Measurements from ENCODE around the gene PDCD10.

The PDCD10 gene

DNA sequence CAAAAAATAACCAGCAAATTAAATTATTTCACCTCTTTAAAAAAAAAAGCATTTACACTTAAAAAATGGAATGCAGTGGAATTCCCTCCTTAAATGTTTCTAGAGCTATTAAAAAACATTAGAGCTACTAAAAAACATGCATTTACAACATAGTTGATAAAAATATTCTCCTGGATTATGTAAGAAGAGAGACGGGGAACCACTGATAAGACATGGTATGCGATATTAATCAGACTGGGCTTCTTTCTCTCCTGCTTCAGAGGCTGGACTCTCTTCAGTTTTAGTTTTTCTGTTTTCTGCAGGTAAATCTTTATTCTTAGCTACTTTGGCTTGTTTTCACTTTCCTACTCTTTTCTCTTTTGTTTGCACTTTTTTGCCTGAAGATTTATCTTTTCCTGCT, 40.6 kb downstream of the PDCD10 start:
- H3K4me3 ChIP-seq (ENCODE audit: low read depth, low read length): no peak overlapping the region
- no peak for DNase-seq (ENCODE audit: low read depth)
- TF ChIP-seq, protein P1, sequence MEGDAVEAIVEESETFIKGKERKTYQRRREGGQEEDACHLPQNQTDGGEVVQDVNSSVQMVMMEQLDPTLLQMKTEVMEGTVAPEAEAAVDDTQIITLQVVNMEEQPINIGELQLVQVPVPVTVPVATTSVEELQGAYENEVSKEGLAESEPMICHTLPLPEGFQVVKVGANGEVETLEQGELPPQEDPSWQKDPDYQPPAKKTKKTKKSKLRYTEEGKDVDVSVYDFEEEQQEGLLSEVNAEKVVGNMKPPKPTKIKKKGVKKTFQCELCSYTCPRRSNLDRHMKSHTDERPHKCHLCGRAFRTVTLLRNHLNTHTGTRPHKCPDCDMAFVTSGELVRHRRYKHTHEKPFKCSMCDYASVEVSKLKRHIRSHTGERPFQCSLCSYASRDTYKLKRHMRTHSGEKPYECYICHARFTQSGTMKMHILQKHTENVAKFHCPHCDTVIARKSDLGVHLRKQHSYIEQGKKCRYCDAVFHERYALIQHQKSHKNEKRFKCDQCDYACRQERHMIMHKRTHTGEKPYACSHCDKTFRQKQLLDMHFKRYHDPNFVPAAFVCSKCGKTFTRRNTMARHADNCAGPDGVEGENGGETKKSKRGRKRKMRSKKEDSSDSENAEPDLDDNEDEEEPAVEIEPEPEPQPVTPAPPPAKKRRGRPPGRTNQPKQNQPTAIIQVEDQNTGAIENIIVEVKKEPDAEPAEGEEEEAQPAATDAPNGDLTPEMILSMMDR (IDR thresholded peaks at IDR 0.05; ENCODE audit: low read depth, low read length, missing control alignments): no peak

DNA sequence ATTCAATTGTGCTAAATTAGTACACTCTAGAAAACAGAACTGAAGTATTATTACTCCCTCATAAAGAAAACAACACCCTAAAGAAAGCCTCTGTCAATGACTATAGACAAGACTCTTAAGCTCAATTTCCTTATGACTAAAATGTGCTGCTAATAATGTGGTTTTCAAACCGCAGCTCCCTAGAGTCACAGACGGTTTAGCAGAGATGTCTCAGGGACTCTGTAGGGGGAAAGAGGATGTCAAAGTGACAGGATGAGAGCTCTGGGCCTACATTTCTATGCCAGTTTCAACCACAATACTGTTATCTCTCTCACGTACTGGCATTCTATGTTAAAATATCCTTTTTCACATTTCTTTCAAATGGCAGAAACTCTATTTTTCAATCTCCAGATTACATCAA, 43.3 kb downstream of the PDCD10 start:
- H3K4me3 ChIP-seq (ENCODE audit: low read depth, low read length): no peak overlapping the region
- TF ChIP-seq, protein P1 (IDR thresholded peaks at IDR 0.05; ENCODE audit: low read depth, low read length, missing control alignments): no peak
- DNase-seq (ENCODE audit: low read depth): peak; percentile 71

DNA sequence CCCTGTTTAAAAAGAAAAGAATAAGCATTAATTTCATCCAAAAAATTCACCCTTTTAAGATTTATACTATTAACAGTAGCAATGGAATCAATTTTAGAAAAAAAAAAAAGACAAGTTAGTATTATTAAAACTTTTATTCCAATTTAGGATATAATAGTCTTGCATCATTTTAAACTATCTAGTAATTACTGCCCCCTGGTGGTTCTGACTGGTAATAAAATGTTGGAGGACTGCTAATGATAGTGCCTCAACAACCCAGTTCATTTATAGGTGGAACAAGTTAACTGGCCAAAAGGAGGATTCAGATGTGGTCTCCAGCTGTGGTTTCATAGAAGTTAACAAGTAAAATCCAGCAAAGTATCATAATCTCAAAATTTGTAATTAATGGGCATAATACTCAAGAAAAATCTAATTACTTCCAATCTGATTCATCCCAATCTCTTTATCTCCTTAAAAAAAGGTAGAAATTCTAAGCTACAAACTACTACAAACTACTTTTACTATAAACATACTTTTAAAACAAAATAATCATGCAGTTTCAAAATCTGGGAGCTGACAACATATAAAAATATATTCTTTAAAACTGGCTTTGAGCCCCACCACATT, 50.2 kb downstream of the PDCD10 start:
- no peak overlapping the region for H3K4me3 ChIP-seq (ENCODE audit: low read depth, low read length)
- DNase-seq (ENCODE audit: low read depth): peak; percentile 13
- TF ChIP-seq, protein P1 (IDR thresholded peaks at IDR 0.05; ENCODE audit: low read depth, low read length, missing control alignments): peak; percentile 57

DNA sequence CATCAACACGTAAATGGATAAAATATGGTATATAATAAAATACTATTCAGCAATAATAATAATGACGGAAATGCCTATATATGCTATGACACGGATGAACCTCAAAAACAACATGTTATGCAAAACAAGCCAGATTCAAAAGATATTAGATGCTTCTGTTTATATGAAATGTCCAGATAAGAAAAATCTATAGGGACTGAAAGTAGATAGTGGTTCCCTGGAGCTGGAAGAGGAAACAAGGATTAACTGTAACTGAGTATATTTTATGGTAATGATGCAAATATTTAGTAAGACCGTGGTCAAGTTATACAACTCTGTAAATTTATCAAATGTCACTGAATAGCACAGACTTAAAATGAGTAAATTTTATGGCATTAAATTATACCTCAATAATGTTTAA, 55.2 kb downstream of the PDCD10 start:
- TF ChIP-seq, protein P1 (IDR thresholded peaks at IDR 0.05; ENCODE audit: low read depth, low read length, missing control alignments): no peak
- no peak for DNase-seq (ENCODE audit: low read depth)
- H3K4me3 ChIP-seq (ENCODE audit: low read depth, low read length): no peak overlapping the region

DNA sequence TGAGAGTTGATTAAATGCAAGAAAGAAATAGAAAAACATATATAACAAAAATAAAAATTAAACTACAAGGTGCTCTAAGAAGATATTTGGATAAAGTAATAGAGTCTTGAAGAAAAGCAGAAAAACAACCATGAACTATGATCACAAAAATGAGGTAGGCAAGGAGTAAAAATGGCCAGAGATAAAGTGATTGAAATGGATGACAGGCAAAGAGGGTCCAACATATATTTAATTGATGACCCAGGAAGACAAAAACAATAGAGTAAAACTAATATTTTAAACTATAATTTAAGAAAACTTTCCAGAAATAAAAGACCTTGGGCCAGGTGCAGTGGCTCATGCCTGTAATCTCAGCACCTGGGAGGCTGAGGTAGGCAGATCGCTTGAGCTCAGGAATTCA, 58.8 kb downstream of the PDCD10 start:
- no peak overlapping the region for H3K4me3 ChIP-seq (ENCODE audit: low read depth, low read length)
- no peak for DNase-seq (ENCODE audit: low read depth)
- TF ChIP-seq, protein P1 (IDR thresholded peaks at IDR 0.05; ENCODE audit: low read depth, low read length, missing control alignments): no peak

DNA sequence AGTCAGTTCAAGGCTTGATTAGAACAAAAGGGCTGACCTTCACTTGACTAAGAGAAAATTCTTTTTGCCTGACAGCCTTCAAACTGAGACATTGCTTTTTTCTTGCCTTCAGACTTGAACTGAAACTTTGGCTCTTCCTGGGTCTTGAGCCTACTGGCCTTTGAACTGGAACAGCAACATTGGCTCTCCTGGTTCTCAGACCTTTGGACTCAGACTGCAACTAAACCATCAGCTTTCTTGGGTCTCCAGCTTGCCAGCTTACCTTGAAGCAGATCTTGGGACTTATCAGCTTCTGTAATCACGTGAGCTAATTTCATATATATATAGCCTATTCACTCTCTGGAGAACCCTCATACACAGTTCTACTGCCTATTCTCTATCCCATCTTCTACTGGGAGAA, 61.5 kb downstream of the PDCD10 start:
- no peak for DNase-seq (ENCODE audit: low read depth)
- TF ChIP-seq, protein P1 (IDR thresholded peaks at IDR 0.05; ENCODE audit: low read depth, low read length, missing control alignments): no peak
- H3K4me3 ChIP-seq (ENCODE audit: low read depth, low read length): no peak overlapping the region

DNA sequence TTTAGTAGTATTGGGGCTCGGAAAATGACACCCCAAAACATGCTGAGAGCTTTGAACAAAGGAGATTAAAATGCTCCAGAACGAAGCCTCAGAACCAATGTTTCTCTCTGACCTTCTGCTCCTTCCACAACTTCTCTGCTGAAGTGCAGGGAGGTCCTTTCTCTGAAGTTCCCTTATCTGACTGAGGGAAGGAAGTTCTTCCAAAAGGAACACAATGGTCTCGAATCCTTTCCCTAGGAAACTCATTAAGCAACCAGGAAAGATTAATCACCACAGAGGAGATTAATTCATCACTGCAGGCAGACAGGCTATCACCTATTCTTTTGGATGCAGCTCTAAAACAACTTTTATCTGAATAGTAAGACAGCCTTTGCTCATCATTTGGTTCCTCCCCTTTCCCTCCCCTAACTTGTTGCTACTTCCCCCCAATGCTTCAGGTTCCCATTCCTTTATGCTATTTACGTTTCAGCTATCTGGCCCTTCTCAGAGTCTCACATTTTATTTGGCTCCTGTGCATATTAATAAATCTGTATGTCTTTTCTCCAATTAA, 62.7 kb downstream of the PDCD10 start:
- DNase-seq (ENCODE audit: low read depth): no peak
- H3K4me3 ChIP-seq (ENCODE audit: low read depth, low read length): no peak overlapping the region
- TF ChIP-seq, protein P1 (IDR thresholded peaks at IDR 0.05; ENCODE audit: low read depth, low read length, missing control alignments): no peak

Measured in GM12864 (cell line).